Measurements from ENCODE around the gene P2RY6. TPM values are rescaled to one million over a fixed set of nuclear protein-coding genes. Genes with fewer than 3 reads are reported as not detected.

P2RY6 gene
- total RNA-seq, 1 experiment from 2014 or later = not detected

DNA sequence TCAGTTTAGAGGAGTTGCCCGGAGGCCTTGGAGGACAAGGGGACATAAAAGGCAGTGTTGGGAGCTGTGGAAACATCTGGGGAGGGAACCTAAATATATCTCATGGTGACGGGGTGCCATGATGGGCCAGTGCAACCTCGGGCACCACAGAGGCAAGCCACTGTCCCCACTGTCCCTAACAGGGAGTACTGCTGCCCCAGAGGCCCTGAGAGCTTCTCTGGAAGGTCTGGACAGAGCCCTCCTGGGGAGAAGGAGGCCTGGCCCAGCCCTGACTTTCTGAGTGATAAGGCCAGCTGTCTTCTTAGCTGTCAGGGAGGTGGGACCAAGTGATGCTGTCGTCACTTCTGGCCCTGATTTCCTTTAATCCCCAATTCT lies 5.5 kb upstream of the P2RY6 start:
- H2BK12ac ChIP-seq (ENCODE audit: insufficient read length, low read depth, low read length) = no peak overlapping the region
- no peak overlapping the region for H4K91ac ChIP-seq (ENCODE audit: insufficient read length, low read depth, low read length)
- peaks cover 15 to 30% of the 10 kb centered on the region in 2 experiments for H3K4me1 Mint-ChIP-seq
- H3K4me3 Mint-ChIP-seq = no peak overlapping the region
- H4K20me1 ChIP-seq (ENCODE audit: control insufficient read depth, insufficient read depth, insufficient read length) = peaks cover 2% of the 10 kb centered on the region
- no peak overlapping the region for H2AFZ ChIP-seq (ENCODE audit: low read length)
- no peak overlapping the region for H3K23ac ChIP-seq (ENCODE audit: insufficient read length, low read depth, low read length)
- H3K27me3 ChIP-seq (ENCODE audit: insufficient read depth, low read length) = peaks cover 4% of the 10 kb centered on the region
- H3K4me1 ChIP-seq (ENCODE audit: insufficient read depth, low read length) = no peaks in the 10 kb centered on the region
- H3K79me1 ChIP-seq (ENCODE audit: insufficient read depth, low read depth, low read length, poor library complexity, severe bottlenecking) = no peaks in the 10 kb centered on the region
- H3K23me2 ChIP-seq (ENCODE audit: insufficient read length, low read depth, low read length, poor library complexity, severe bottlenecking) = no peaks in the 10 kb centered on the region
- H3K14ac ChIP-seq (ENCODE audit: insufficient read depth, low read length) = no peak overlapping the region
- no peak overlapping the region for H4K8ac ChIP-seq (replicated peaks; ENCODE audit: insufficient read length, low read depth, low read length)
- no peak overlapping the region for H3K18ac ChIP-seq (ENCODE audit: insufficient read length, low read depth, low read length)
- no peaks in the 10 kb centered on the region; a peak in 1 of 5 replicates for H3K9me3 Mint-ChIP-seq
- H3K79me2 ChIP-seq (ENCODE audit: insufficient read depth, low read length) = no peaks in the 10 kb centered on the region
- no peak overlapping the region for H2BK120ac ChIP-seq (ENCODE audit: low read depth, low read length, poor library complexity, severe bottlenecking)
- H3K56ac ChIP-seq (ENCODE audit: insufficient read length, low read depth, low read length) = no peak overlapping the region
- no peak overlapping the region for H2BK15ac ChIP-seq (ENCODE audit: low read depth, low read length)
- no peak overlapping the region for H4K5ac ChIP-seq (ENCODE audit: insufficient read length, low read depth, low read length)
- H2BK5ac ChIP-seq (ENCODE audit: insufficient read length, low read length) = no peak overlapping the region
- WGBS (ENCODE audit: extremely low coverage, insufficient read length, low lambda C conversion rate) = no CpG with 5 or more reads among the region's 4 CpGs
- H3T11ph ChIP-seq (ENCODE audit: low read length) = no peak overlapping the region
- no peak overlapping the region for H3K4ac ChIP-seq (ENCODE audit: low read depth, low read length)
- no peaks in the 10 kb centered on the region for H3K9me3 ChIP-seq (ENCODE audit: control insufficient read depth, low read depth, low read length)
- H2BK20ac ChIP-seq (ENCODE audit: low read depth, low read length, poor library complexity, severe bottlenecking) = no peak overlapping the region
- no peak overlapping the region for H2AK5ac ChIP-seq (ENCODE audit: insufficient read length, low read length)
- no peak overlapping the region; a peak in 1 of 7 replicates for H3K27ac Mint-ChIP-seq
- H3K27ac ChIP-seq (ENCODE audit: insufficient read length, low read depth, low read length) = no peak overlapping the region
- peak; percentile 14 for DNase-seq
- H3K36me3 Mint-ChIP-seq (ENCODE audit: insufficient read depth in 1 of 3, low read depth in 3 of 3) = no peaks in the 10 kb centered on the region
- H3K9ac ChIP-seq (ENCODE audit: extremely low read depth, insufficient read length, low read length) = no peak overlapping the region
- H3K27me3 Mint-ChIP-seq (ENCODE audit: low read depth) = peaks cover 32% of the 10 kb centered on the region
- TF ChIP-seq, protein P1, sequence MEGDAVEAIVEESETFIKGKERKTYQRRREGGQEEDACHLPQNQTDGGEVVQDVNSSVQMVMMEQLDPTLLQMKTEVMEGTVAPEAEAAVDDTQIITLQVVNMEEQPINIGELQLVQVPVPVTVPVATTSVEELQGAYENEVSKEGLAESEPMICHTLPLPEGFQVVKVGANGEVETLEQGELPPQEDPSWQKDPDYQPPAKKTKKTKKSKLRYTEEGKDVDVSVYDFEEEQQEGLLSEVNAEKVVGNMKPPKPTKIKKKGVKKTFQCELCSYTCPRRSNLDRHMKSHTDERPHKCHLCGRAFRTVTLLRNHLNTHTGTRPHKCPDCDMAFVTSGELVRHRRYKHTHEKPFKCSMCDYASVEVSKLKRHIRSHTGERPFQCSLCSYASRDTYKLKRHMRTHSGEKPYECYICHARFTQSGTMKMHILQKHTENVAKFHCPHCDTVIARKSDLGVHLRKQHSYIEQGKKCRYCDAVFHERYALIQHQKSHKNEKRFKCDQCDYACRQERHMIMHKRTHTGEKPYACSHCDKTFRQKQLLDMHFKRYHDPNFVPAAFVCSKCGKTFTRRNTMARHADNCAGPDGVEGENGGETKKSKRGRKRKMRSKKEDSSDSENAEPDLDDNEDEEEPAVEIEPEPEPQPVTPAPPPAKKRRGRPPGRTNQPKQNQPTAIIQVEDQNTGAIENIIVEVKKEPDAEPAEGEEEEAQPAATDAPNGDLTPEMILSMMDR (conservative IDR thresholded peaks at IDR 0.05) = no peak
- no peak overlapping the region for H3K4me2 ChIP-seq (ENCODE audit: insufficient read depth, insufficient read length, low read length)

Measured in H9 (cell line).